H1 (cell line): ENCODE results near the gene UNK. TPM values are rescaled to one million over a fixed set of nuclear protein-coding genes. Genes with fewer than 3 reads are reported as not detected.

ENCODE experiments used
- BACH1 ChIP-seq: IDR thresholded peaks from 2 replicates; pipeline ENCODE4 v1.6.1; 2012; ENCODE audit warnings: low read length, improper control_type of control experiment
- CBX8 ChIP-seq: fragments of 300-800, 300-1000 bp; sonication (generic); IDR thresholded peaks from 2 replicates; pipeline ENCODE4 v1.7.1; 2016; ENCODE audit warnings: low read depth, low read length, borderline replicate concordance
- CHD2 ChIP-seq: IDR thresholded peaks from 2 replicates; pipeline ENCODE4 v1.6.1; 2012; ENCODE audit warnings: low read length, improper control_type of control experiment
- CHD7 ChIP-seq: fragments of 300-600 bp; sonication (generic); IDR thresholded peaks from 2 replicates; pipeline ENCODE4 v1.7.1; 2012; ENCODE audit warnings: low read length, moderate library complexity, mild to moderate bottlenecking, inconsistent platforms; ENCODE audit not compliant: insufficient replicate concordance
- GABPA ChIP-seq: IDR thresholded peaks from 2 replicates; pipeline ENCODE4 v1.6.1; 2011; ENCODE audit warnings: mild to moderate bottlenecking, low read length, moderate library complexity, borderline replicate concordance; ENCODE audit not compliant: insufficient read depth
- MAFK ChIP-seq: IDR thresholded peaks from 2 replicates; pipeline ENCODE4 v1.6.1; 2012; ENCODE audit warnings: low read depth, mild to moderate bottlenecking, improper control_type of control experiment, low read length
- RFX5 ChIP-seq: IDR thresholded peaks from 2 replicates; pipeline ENCODE4 v1.6.1; 2011; ENCODE audit warnings: low read depth, low read length, improper control_type of control experiment, borderline replicate concordance
- SIX5 ChIP-seq: IDR thresholded peaks from 2 replicates; pipeline ENCODE4 v1.6.1; 2011; ENCODE audit warnings: mild to moderate bottlenecking, low read depth, low read length
- TEAD4 ChIP-seq: IDR thresholded peaks from 2 replicates; pipeline ENCODE4 v1.6.1; 2012; ENCODE audit warnings: low read depth, low read length, inconsistent platforms, mixed read lengths
- USF2 ChIP-seq: IDR thresholded peaks from 2 replicates; pipeline ENCODE4 v1.6.1; 2011; ENCODE audit warnings: low read length, improper control_type of control experiment
- polyA plus RNA-seq, 7 experiments: library from polyadenylated mRNA; depleted of rRNA in 3 of 7; stranded (reverse) in 5 of 7; unstranded in 2 of 7; fragments of >200 nt in 5 of 7; fragments of 200-250 nt in 2 of 7; gene quantifications; 1 replicate in 5 of 7; 2 replicates in 1 of 7; 4 replicates in 1 of 7; pipeline versions ENCODE4 v1.2.1 to v1.2.3, GENCODE V29; 2011 to 2013; ENCODE audit warnings: missing spikeins in 2 of 7, mixed read lengths in 2 of 7
- total RNA-seq: library from RNA; stranded (reverse); fragmentation: NEBNext Ultra II Directional; extraction: Animal tissue kit (Norgen Biotek cat#: 25700); gene quantifications from 2 replicates; pipeline ENCODE4 v1.2.1, GENCODE V29; 2021

The UNK gene
- total and polyA plus RNA-seq, 2 of the 8 experiments (the other 6 are each of a cell fraction or from before 2014, with no cell fraction given) = 24.2 to 33.3 TPM

GRCh38 chr17:75842963-75843576 is 58.5 kb downstream of the UNK start (continued):
- TF ChIP-seq CHD7 = no peak
- no peak for TF ChIP-seq RFX5
- TF ChIP-seq MAFK = no peak
- no peak for TF ChIP-seq CHD2
- TF ChIP-seq GABPA = no peak
- no peak for TF ChIP-seq SIX5
- no peak for TF ChIP-seq CBX8
- no peak for TF ChIP-seq TEAD4
- no peak for TF ChIP-seq USF2
- no peak for TF ChIP-seq BACH1
